ENCODE measurements around the gene PSMD8. TPM values are rescaled to one million over a fixed set of nuclear protein-coding genes. Genes with fewer than 3 reads are reported as not detected.
A peak's percentile ranks its signal among the peaks of the same experiment; 100 is the strongest.
"Not testable (repeated sequence)": the region's sequence is repeated elsewhere in the genome, so short reads cannot be mapped to it uniquely, and the experiment has no call there.

Gene PSMD8
- total RNA-seq, 1 donor from 2014 or later: 299 TPM

GRCh38 chr19:38360351-38360750, 14.0 kb upstream of the PSMD8 start:
- intact Hi-C loops (cut with DNase I): no loop called here
- ATAC-seq (ENCODE audit: poor library complexity) (no peak), DNase-seq (no peak)

GRCh38 chr19:38360839-38361631, 13.3 kb upstream of the PSMD8 start:
- intact Hi-C loops (cut with DNase I): no loop called here
- ATAC-seq (ENCODE audit: poor library complexity) (no peak), DNase-seq (no peak)

GRCh38 chr19:38361633-38362075, 12.7 kb upstream of the PSMD8 start:
- ATAC-seq (ENCODE audit: poor library complexity): peak; percentile 94
- intact Hi-C loops (cut with DNase I): no loop called here
- peak; percentile 85 for DNase-seq

- intact Hi-C loops (cut with DNase I): no loop called here
- ATAC-seq (ENCODE audit: poor library complexity) (peak; percentile 88), DNase-seq (peak; percentile 92)
These were observed 12.1 kb upstream of the PSMD8 start for GRCh38 chr19:38362076-38362945.

- intact Hi-C loops (cut with DNase I); DNase-seq; ATAC-seq (ENCODE audit: poor library complexity): not testable (repeated sequence)
These were observed 11.3 kb upstream of the PSMD8 start for GRCh38 chr19:38362946-38363688.

GRCh38 chr19:38367041-38367440, 7.3 kb upstream of the PSMD8 start:
- no peak for ATAC-seq (ENCODE audit: poor library complexity)
- intact Hi-C loops (cut with DNase I): no loop called here
- DNase-seq: no peak

GRCh38 chr19:38369584-38369983, 4.8 kb upstream of the PSMD8 start:
- DNase-seq (no peak), ATAC-seq (ENCODE audit: poor library complexity) (no peak)
- intact Hi-C loops (cut with DNase I): no loop called here

GRCh38 chr19:38370299-38370698, 4.1 kb upstream of the PSMD8 start:
- intact Hi-C loops (cut with DNase I): no loop called here
- no peak for DNase-seq
- no peak for ATAC-seq (ENCODE audit: poor library complexity)

GRCh38 chr19:38371081-38371480, 3.3 kb upstream of the PSMD8 start:
- no peak for DNase-seq
- ATAC-seq (ENCODE audit: poor library complexity): no peak
- intact Hi-C loops (cut with DNase I): no loop called here

- intact Hi-C loops (cut with DNase I): loop anchor here (2.0 kb wide), 1 partner anchor 39 kb away; the partner anchor contains the start of gene CATSPERG
- DNase-seq (no peak), ATAC-seq (ENCODE audit: poor library complexity) (no peak)
These were observed 452 bp upstream of the PSMD8 start for GRCh38 chr19:38373907-38374331.

GRCh38 chr19:38375098-38375493, 725 bp downstream of the PSMD8 start:
- DNase-seq (no peak), ATAC-seq (ENCODE audit: poor library complexity) (peak; percentile 2)
- intact Hi-C loops (cut with DNase I): loop anchor here (2.0 kb wide), 1 partner anchor 40 kb away; the partner anchor contains the start of gene CATSPERG

GRCh38 chr19:38375748-38376147, 1.4 kb downstream of the PSMD8 start:
- intact Hi-C loops (cut with DNase I): loop anchor here (2.0 kb wide), 1 partner anchor 41 kb away; the partner anchor contains the start of gene CATSPERG
- DNase-seq (no peak), ATAC-seq (ENCODE audit: poor library complexity) (peak; percentile 17)

- intact Hi-C loops (cut with DNase I): no loop called here
- DNase-seq (no peak), ATAC-seq (ENCODE audit: poor library complexity) (no peak)
These were observed 2.2 kb downstream of the PSMD8 start for GRCh38 chr19:38376576-38376975.

GRCh38 chr19:38377052-38377451, 2.7 kb downstream of the PSMD8 start:
- DNase-seq (no peak), ATAC-seq (ENCODE audit: poor library complexity) (no peak)
- intact Hi-C loops (cut with DNase I): no loop called here

- DNase-seq (no peak), ATAC-seq (ENCODE audit: poor library complexity) (no peak)
- intact Hi-C loops (cut with DNase I): no loop called here
These were observed 4.5 kb downstream of the PSMD8 start for GRCh38 chr19:38378866-38379265.

- intact Hi-C loops (cut with DNase I): no loop called here
- ATAC-seq (ENCODE audit: poor library complexity) (no peak), DNase-seq (no peak)
These were observed 6.8 kb downstream of the PSMD8 start for GRCh38 chr19:38381138-38381537.

GRCh38 chr19:38383184-38383583, 8.8 kb downstream of the PSMD8 start:
- ATAC-seq (ENCODE audit: poor library complexity) (no peak), DNase-seq (no peak)
- intact Hi-C loops (cut with DNase I): no loop called here

- intact Hi-C loops (cut with DNase I): no loop called here
- ATAC-seq (ENCODE audit: poor library complexity): no peak
- no peak for DNase-seq
These were observed 9.4 kb downstream of the PSMD8 start for GRCh38 chr19:38383743-38384142.

Data from Right ventricle myocardium superior (tissue), 1 donor.